ENCODE data around the gene KIR2DL3.

DNA sequence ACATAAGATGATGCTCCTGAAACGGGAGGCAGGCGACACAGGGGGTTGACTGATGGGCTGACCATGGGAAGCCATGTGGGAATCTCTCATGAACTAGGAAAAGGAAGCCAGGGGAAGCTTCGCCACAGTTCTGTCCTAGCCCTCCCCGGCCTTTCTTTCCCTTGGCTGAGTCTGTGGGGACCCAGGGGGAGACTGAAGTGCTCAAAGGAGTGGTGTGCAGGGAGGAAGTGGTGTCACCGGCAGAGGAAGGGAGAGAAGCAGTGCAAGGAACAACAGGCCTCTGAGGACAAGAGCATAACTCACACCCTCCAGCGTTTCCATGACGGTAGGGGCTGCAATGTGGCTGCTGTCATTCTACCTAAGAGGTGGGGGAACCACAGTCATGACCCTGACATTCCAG, 13.0 kb upstream of the KIR2DL3 start:
- TF ChIP-seq, protein P1, sequence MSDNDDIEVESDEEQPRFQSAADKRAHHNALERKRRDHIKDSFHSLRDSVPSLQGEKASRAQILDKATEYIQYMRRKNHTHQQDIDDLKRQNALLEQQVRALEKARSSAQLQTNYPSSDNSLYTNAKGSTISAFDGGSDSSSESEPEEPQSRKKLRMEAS (IDR thresholded peaks at IDR 0.05) = no peak
- TF ChIP-seq, protein P2, sequence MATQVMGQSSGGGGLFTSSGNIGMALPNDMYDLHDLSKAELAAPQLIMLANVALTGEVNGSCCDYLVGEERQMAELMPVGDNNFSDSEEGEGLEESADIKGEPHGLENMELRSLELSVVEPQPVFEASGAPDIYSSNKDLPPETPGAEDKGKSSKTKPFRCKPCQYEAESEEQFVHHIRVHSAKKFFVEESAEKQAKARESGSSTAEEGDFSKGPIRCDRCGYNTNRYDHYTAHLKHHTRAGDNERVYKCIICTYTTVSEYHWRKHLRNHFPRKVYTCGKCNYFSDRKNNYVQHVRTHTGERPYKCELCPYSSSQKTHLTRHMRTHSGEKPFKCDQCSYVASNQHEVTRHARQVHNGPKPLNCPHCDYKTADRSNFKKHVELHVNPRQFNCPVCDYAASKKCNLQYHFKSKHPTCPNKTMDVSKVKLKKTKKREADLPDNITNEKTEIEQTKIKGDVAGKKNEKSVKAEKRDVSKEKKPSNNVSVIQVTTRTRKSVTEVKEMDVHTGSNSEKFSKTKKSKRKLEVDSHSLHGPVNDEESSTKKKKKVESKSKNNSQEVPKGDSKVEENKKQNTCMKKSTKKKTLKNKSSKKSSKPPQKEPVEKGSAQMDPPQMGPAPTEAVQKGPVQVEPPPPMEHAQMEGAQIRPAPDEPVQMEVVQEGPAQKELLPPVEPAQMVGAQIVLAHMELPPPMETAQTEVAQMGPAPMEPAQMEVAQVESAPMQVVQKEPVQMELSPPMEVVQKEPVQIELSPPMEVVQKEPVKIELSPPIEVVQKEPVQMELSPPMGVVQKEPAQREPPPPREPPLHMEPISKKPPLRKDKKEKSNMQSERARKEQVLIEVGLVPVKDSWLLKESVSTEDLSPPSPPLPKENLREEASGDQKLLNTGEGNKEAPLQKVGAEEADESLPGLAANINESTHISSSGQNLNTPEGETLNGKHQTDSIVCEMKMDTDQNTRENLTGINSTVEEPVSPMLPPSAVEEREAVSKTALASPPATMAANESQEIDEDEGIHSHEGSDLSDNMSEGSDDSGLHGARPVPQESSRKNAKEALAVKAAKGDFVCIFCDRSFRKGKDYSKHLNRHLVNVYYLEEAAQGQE (IDR thresholded peaks at IDR 0.05; ENCODE audit: low read depth) = no peak
- no peak for TF ChIP-seq CREB1 (IDR thresholded peaks at IDR 0.05; ENCODE audit: low read depth)
- no peak for TF ChIP-seq NFIC (IDR thresholded peaks at IDR 0.05)
- no peak for TF ChIP-seq FOXM1 (IDR thresholded peaks at IDR 0.05; ENCODE audit: borderline replicate concordance, low read depth)
- TF ChIP-seq EP300 (IDR thresholded peaks at IDR 0.05; ENCODE audit: borderline replicate concordance) = no peak
- no peak for TF ChIP-seq YY1 (IDR thresholded peaks at IDR 0.05; ENCODE audit: low read depth)
- no peak for TF ChIP-seq CEBPB (IDR thresholded peaks at IDR 0.05)
- TF ChIP-seq TEAD4 (IDR thresholded peaks at IDR 0.05) = no peak
- TF ChIP-seq ZBTB7A (IDR thresholded peaks at IDR 0.05; ENCODE audit: low read depth) = no peak

All from Ishikawa (cell line).